ENCODE measurements around the gene PALLD.

DNA sequence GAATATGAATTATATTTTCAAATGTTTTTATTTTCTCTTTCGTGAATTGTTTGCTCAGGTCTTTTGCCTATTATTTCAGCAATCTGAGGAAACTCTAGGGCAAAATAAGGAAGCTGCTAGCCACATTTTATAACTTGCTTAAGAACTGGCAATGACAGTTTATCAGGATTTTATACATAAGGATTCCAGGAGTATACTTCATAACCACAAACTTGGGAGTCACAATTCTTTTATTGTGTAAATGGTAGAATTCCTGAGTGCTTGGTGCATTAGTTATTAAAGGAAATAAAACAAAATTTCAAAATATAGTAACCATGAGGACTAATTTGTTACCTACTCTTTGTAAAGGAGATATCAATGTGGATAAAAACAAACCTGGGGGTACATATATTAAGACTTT lies 54.4 kb downstream of the PALLD start:
- no peak for TF ChIP-seq CTCF (IDR thresholded peaks at IDR 0.05)
- TF ChIP-seq EZH2 (IDR thresholded peaks at IDR 0.05): no peak
- TF ChIP-seq EZH2phosphoT487 (IDR thresholded peaks at IDR 0.05): no peak
